Measurements from ENCODE around the gene PIP4K2A.
"Not testable (repeated sequence)": the region's sequence is repeated elsewhere in the genome, so short reads cannot be mapped to it uniquely, and the experiment has no call there.

PIP4K2A gene

DNA sequence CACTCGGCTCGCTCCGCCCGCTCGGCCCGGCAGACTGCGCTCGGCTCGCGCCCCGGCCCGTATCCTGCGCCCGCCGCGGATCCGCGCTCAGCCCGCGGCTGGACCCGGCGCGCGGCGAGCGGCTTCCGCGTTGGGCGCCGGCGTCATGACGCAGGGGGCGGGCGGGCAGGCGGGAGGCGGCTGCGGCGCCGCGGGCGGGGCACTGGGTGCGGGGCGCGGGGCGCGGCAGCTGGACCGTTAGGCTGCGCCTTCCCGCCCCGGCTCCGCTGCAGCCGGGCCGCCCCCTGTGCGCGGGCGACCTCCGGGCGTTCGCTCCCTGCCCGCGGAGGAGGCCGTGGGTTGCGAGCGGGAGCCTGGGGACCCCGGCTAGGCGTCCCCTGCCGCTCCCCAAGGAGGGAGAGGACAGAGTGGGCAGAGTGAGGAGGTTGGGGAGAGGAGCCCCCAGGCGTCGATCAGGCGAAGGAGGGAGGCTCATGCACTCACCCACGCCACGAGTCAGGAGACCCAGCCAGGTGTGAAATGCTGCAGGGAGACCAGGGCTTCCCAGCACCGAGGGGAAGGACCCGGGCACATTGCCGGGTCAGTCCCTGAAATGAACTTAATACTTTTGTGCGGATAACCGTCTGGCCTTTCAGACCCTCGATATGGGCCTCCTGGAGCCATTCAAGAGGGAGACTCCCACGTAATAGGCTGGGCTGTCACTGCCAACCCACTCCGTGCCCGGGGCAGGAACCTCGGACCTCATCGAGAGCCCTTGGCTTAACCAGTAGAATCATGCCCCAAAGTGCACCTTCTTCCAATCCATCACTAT, at the start of gene PIP4K2A:
Gene PIP4K2A, minus strand, starts transcription at position 100 of the 811 bp plus-strand sequence. CDS start 252 bp downstream, outside the sequence.
- DNase-seq, result peak; percentile 26

DNA sequence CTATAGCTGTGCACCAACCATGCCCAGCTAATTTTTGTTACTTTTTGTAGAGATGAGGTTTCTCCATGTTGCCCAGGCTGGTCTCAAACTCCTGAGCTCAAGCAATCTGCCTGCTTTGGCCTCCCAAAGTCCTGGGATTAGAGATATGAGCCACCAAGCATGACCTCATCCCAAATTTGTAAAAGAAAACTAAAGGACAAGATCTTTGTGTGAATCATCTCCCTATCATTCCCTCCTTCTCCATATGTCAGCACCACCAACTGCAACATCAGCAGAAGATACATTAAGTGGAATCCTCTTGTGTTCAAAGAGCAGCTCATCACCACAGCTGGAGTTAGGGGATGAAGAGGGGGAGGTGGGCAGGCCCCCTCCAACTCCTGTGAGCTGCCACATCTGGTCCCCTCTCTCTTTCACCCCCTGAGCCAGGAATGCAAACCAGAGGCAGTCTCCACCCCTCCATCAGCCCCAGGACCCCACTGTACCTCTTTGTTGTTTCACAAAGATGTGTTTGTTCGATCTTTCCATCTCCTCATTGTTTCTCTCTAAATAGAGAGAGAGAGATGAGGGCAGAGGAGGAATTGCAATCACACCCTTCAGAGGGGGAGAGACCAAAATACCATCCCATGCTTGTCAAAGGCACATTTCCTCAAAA, 47.3 kb upstream of the PIP4K2A start:
- no peak for DNase-seq

GRCh38 chr10:22760025-22760424, 45.6 kb upstream of the PIP4K2A start:
- no peak for DNase-seq

- DNase-seq, result no peak
Observed at GRCh38 chr10:22758867-22759266, 44.5 kb upstream of the PIP4K2A start.

- no peak for DNase-seq
Observed at GRCh38 chr10:22754296-22754695, 39.9 kb upstream of the PIP4K2A start.

GRCh38 chr10:22753786-22754185, 39.4 kb upstream of the PIP4K2A start:
- no peak for DNase-seq

- DNase-seq, result no peak
Observed at GRCh38 chr10:22752272-22752889, 38.0 kb upstream of the PIP4K2A start.

DNA sequence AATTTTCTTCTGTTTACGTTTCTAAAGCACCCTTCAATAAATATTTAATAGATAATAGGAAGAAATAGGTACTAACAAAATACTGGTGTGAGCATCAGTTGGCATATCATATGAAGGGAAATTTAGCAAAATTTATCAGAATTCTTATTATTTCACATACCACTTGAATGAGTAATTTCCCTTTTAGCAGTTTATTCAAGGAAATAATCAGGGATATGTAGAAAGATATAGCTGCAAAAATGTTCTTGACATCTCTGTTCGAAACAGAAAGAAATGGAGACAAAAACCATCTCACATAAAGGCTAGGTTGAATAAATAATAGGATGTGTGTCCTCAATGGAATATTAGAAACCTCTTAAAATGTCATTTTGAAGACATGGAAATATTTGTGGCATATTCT, 35.8 kb upstream of the PIP4K2A start:
- no peak for DNase-seq

GRCh38 chr10:22744858-22745257, 30.5 kb upstream of the PIP4K2A start:
- DNase-seq, result not testable (repeated sequence)

- no peak for DNase-seq
Observed at GRCh38 chr10:22742678-22743077, 28.3 kb upstream of the PIP4K2A start.

DNA sequence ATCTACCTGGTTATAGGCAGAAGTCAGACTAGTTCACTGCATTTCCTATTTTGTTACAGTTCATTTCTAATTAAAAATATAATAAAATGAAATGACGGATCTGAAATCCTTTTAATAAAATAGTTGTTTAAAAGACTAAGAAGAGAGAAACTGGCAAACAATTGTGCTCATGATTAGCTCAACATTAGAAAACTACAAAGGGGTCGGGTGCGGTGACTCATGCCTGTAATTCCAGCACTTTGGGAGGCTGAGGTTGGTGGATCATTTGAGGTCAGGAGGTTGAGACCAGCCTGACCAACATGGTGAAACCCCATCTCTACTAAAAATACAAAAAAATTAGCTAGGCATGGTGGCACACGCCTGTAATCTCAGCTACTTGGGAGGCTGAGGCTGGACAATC, 27.3 kb upstream of the PIP4K2A start:
- DNase-seq, result not testable (repeated sequence)

- no peak for DNase-seq
Observed at GRCh38 chr10:22740180-22740579, 25.8 kb upstream of the PIP4K2A start.

DNA sequence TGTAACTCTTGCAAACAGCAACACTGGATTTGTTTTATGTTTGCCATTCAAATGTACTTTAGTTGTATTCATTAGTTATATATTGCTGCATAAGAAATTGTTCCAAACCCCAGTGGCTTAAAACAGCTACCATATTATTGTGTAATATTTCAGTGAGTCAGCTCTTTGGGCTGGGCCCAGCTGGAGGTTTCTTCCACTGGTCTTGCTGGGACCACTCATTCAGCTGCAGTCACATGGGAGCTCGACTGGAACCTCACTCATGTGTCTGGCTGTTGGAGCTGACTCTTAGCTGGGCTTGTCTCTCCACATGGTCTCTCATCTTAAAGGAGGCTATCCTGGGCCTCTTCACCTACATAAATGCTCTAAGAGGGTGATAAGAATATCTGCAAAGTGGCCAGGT, 23.2 kb upstream of the PIP4K2A start:
- DNase-seq, result no peak

- no peak for DNase-seq
Observed at GRCh38 chr10:22736134-22736533, 21.8 kb upstream of the PIP4K2A start.

GRCh38 chr10:22733992-22734391, 19.6 kb upstream of the PIP4K2A start:
- no peak for DNase-seq

GRCh38 chr10:22727663-22728062, 13.3 kb upstream of the PIP4K2A start:
- DNase-seq, result no peak

GRCh38 chr10:22727112-22727511, 12.7 kb upstream of the PIP4K2A start:
- no peak for DNase-seq

- no peak for DNase-seq
Observed at GRCh38 chr10:22724773-22725172, 10.4 kb upstream of the PIP4K2A start.

DNA sequence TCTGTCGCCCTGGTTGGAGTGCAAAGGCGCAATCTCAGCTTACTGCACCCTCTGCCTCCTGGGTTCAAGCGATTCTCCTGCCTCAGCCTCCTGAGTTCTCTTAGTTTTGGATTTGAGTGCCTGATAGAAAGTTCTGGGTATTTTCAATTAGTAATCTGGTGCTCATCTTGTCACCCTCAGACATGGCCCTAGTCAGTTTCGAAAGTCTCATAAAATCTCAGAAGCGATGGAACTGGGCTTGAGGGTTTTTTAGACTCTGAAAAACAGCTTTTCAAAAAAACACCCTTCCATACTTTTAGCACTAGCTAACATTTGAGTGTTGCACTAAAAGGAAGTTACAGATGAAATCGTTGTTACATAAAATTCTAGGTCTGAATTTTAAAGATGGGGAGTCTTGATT, 9.4 kb upstream of the PIP4K2A start:
- no peak for DNase-seq

- no peak for DNase-seq
Observed at GRCh38 chr10:22723343-22723779, 9.0 kb upstream of the PIP4K2A start.

GRCh38 chr10:22722626-22723169, 8.3 kb upstream of the PIP4K2A start:
- no peak for DNase-seq

- no peak for DNase-seq
Observed at GRCh38 chr10:22720667-22721066, 6.3 kb upstream of the PIP4K2A start.

DNA sequence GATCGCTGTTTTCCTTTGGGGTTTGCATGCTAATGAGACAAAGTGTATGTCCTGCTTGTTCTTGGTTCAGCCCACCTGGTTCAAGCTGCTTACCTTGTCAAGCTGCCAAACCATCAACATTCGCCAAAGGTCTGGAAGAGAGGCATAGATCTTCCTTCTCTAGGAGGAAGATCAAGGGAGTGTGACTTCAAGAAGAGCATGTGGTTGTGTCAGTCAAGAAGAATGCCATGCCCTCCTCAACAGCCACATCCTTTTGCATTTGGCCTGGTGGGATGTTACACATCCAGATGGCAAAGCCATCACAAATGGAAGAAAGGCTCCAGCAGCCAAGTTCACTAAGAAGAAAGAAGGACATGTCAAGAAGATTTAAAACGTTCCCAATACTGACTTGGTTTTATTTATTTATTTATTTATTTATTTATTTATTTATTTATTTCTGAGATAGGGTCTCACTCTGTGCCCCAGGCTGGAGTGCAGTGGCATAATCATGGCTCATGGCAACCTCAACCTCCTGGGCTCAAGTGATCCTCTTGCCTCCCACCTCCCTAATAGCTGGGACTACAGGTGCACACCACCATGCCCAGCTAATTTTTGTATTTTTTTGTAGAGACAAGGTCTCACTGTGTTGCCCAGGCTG, 5.1 kb upstream of the PIP4K2A start:
- no peak for DNase-seq

Measured in NCI-H1048 (cell line).